Femur (tissue), 1 donor: Measurements from ENCODE around the gene LRPPRC.

Source experiments
- DNase-seq: peaks from one replicate; pipeline ENCODE4 v3.0.0-alpha.2; 2017

The LRPPRC gene

GRCh38 chr2:43905871-43906270 is 89.9 kb downstream of the LRPPRC start:
- DNase-seq: no peak

GRCh38 chr2:43905371-43905803 is 90.4 kb downstream of the LRPPRC start:
- no peak for DNase-seq

GRCh38 chr2:43899589-43899988 is 96.2 kb downstream of the LRPPRC start:
- no peak for DNase-seq

- DNase-seq: no peak
Measured at GRCh38 chr2:43898838-43899346, 96.9 kb downstream of the LRPPRC start.

GRCh38 chr2:43898134-43898837 is 97.5 kb downstream of the LRPPRC start:
- DNase-seq: no peak

GRCh38 chr2:43897492-43897891 is 98.3 kb downstream of the LRPPRC start:
- DNase-seq: no peak

- no peak for DNase-seq
Measured at GRCh38 chr2:43896906-43897305, 98.9 kb downstream of the LRPPRC start.

- no peak for DNase-seq
Measured at GRCh38 chr2:43894743-43895142, 101.0 kb downstream of the LRPPRC start.

- DNase-seq: no peak
Measured at GRCh38 chr2:43890855-43891254, 104.9 kb downstream of the LRPPRC start.

- no peak for DNase-seq
Measured at GRCh38 chr2:43889416-43889815, 106.4 kb downstream of the LRPPRC start.

- DNase-seq: no peak
Measured at GRCh38 chr2:43887176-43887575, 108.6 kb downstream of the LRPPRC start.

- DNase-seq: no peak
Measured at GRCh38 chr2:43885132-43885632, 110.6 kb downstream of the LRPPRC start.

GRCh38 chr2:43884689-43885088 is 111.1 kb downstream of the LRPPRC start:
- no peak for DNase-seq

GRCh38 chr2:43882312-43882711 is 113.5 kb downstream of the LRPPRC start:
- no peak for DNase-seq

- DNase-seq: no peak
Measured at GRCh38 chr2:43880952-43881351, 114.8 kb downstream of the LRPPRC start.

GRCh38 chr2:43880471-43880870 is 115.3 kb downstream of the LRPPRC start:
- DNase-seq: no peak

GRCh38 chr2:43879261-43879660 is 116.5 kb downstream of the LRPPRC start:
- no peak for DNase-seq

GRCh38 chr2:43877782-43878464 is 117.9 kb downstream of the LRPPRC start:
- DNase-seq: peak; percentile 54

- no peak for DNase-seq
Measured at GRCh38 chr2:43874776-43875451, 120.9 kb downstream of the LRPPRC start.

- DNase-seq: no peak
Measured at GRCh38 chr2:43872151-43872550, 123.6 kb downstream of the LRPPRC start.

- DNase-seq: no peak
Measured at GRCh38 chr2:43855292-43855691, 140.5 kb downstream of the LRPPRC start.

GRCh38 chr2:43854671-43855070 is 141.1 kb downstream of the LRPPRC start:
- no peak for DNase-seq
